BLaER1 (cell line): ENCODE measurements around the gene GPX7.

ENCODE experiments used
- H3K27ac ChIP-seq: shearing (Covaris generic); formaldehyde crosslinking; 2 replicates; pipeline ENCODE4 v1.8.1; 2022
- H3K27me3 ChIP-seq: shearing (Covaris generic); formaldehyde crosslinking; 2 replicates; pipeline ENCODE4 v1.8.1; 2022
- H3K36me3 ChIP-seq: shearing (Covaris generic); formaldehyde crosslinking; 2 replicates; pipeline ENCODE4 v1.8.1; 2022
- H3K4me1 ChIP-seq: shearing (Covaris generic); formaldehyde crosslinking; 2 replicates; pipeline ENCODE4 v1.8.1; 2022
- H3K4me2 ChIP-seq: shearing (Covaris generic); formaldehyde crosslinking; 2 replicates; pipeline ENCODE4 v1.8.1; 2022
- H3K4me3 ChIP-seq: shearing (Covaris generic); formaldehyde crosslinking; 2 replicates; pipeline ENCODE4 v1.8.1; 2022
- H3K9ac ChIP-seq: shearing (Covaris generic); formaldehyde crosslinking; 2 replicates; pipeline ENCODE4 v1.8.1; 2022
- H3K9me3 ChIP-seq: shearing (Covaris generic); formaldehyde crosslinking; 2 replicates; pipeline ENCODE4 v1.8.1; 2022
- H4K20me1 ChIP-seq: shearing (Covaris generic); formaldehyde crosslinking; 2 replicates; pipeline ENCODE4 v1.8.1; 2022
- Cebpa-rat ChIP-seq: shearing (Covaris generic); IDR thresholded peaks from 2 replicates; pipeline ENCODE4 v1.8.1; 2022

GPX7 gene

GRCh38 chr1:52585474-52585873 is 16.7 kb upstream of the GPX7 start:
- Histone ChIP-seq H3K4me2 (peak overlapping the region; percentile 36), H3K9me3 (no peaks in the 10 kb centered on the region), H3K9ac (no peak overlapping the region), H3K4me3 (no peak overlapping the region), H4K20me1 (no peaks in the 10 kb centered on the region), H3K27ac (no peak overlapping the region), H3K36me3 (no peaks in the 10 kb centered on the region), H3K27me3 (no peaks in the 10 kb centered on the region), H3K4me1 (peaks cover 10% of the 10 kb centered on the region)
- TF ChIP-seq Cebpa-rat, result no peak

- Histone ChIP-seq H3K4me1 (peaks cover 16% of the 10 kb centered on the region), H3K9ac (no peak overlapping the region), H3K27ac (no peak overlapping the region), H3K9me3 (no peaks in the 10 kb centered on the region), H3K36me3 (no peaks in the 10 kb centered on the region), H3K27me3 (no peaks in the 10 kb centered on the region), H3K4me2 (no peak overlapping the region), H3K4me3 (no peak overlapping the region), H4K20me1 (no peaks in the 10 kb centered on the region)
- no peak for TF ChIP-seq Cebpa-rat
Observed at GRCh38 chr1:52588027-52588426, 14.1 kb upstream of the GPX7 start.

GRCh38 chr1:52588535-52588934 is 13.6 kb upstream of the GPX7 start:
- Histone ChIP-seq H3K9me3 (no peaks in the 10 kb centered on the region), H3K9ac (no peak overlapping the region), H3K36me3 (no peaks in the 10 kb centered on the region), H3K27me3 (no peaks in the 10 kb centered on the region), H3K4me3 (no peak overlapping the region), H4K20me1 (no peaks in the 10 kb centered on the region), H3K27ac (no peak overlapping the region), H3K4me1 (peaks cover 19% of the 10 kb centered on the region), H3K4me2 (no peak overlapping the region)
- no peak for TF ChIP-seq Cebpa-rat

GRCh38 chr1:52590266-52590665 is 11.9 kb upstream of the GPX7 start:
- Histone ChIP-seq H3K36me3 (no peaks in the 10 kb centered on the region), H3K9me3 (no peaks in the 10 kb centered on the region)

GRCh38 chr1:52592637-52593323 is 9.4 kb upstream of the GPX7 start:
- Histone ChIP-seq H3K4me2 (peak overlapping the region; percentile 8; the same call in 1 of the 2 replicates), H3K9me3 (no peaks in the 10 kb centered on the region), H3K27ac (no peak overlapping the region), H3K36me3 (no peaks in the 10 kb centered on the region), H4K20me1 (no peaks in the 10 kb centered on the region), H3K4me1 (peaks cover 9% of the 10 kb centered on the region), H3K27me3 (no peaks in the 10 kb centered on the region), H3K4me3 (no peak overlapping the region), H3K9ac (no peak overlapping the region)
- TF ChIP-seq Cebpa-rat, result no peak

More at GRCh38 chr1:52590266-52590665, 11.9 kb upstream of the GPX7 start:
- Histone ChIP-seq H3K27me3 (no peaks in the 10 kb centered on the region), H4K20me1 (no peaks in the 10 kb centered on the region), H3K27ac (no peak overlapping the region), H3K4me2 (no peak overlapping the region), H3K4me1 (peaks cover 19% of the 10 kb centered on the region), H3K9ac (no peak overlapping the region), H3K4me3 (no peak overlapping the region)
- no peak for TF ChIP-seq Cebpa-rat

GRCh38 chr1:52593495-52593894 is 8.7 kb upstream of the GPX7 start:
- no peak overlapping the region for H3K4me3 ChIP-seq
- H4K20me1 ChIP-seq, result no peaks in the 10 kb centered on the region
- H3K27ac ChIP-seq, result no peak overlapping the region
- H3K4me1 ChIP-seq, result peaks cover 9% of the 10 kb centered on the region
- H3K36me3 ChIP-seq, result no peaks in the 10 kb centered on the region
- no peak overlapping the region for H3K9ac ChIP-seq
- H3K27me3 ChIP-seq, result no peaks in the 10 kb centered on the region
- H3K9me3 ChIP-seq, result no peaks in the 10 kb centered on the region
- H3K4me2 ChIP-seq, result no peak overlapping the region
- no peak; the same call in 1 of the 2 replicates for TF ChIP-seq Cebpa-rat

- Histone ChIP-seq H3K9me3 (no peaks in the 10 kb centered on the region), H3K9ac (no peak overlapping the region), H3K27ac (no peak overlapping the region), H3K27me3 (no peaks in the 10 kb centered on the region), H3K36me3 (no peaks in the 10 kb centered on the region), H4K20me1 (no peaks in the 10 kb centered on the region), H3K4me2 (no peak overlapping the region), H3K4me1 (peaks cover 9% of the 10 kb centered on the region), H3K4me3 (no peak overlapping the region)
- TF ChIP-seq Cebpa-rat, result no peak
Observed at GRCh38 chr1:52595061-52595460, 7.1 kb upstream of the GPX7 start.

- no peak overlapping the region for H3K9ac ChIP-seq
- no peaks in the 10 kb centered on the region for H3K36me3 ChIP-seq
- H4K20me1 ChIP-seq, result no peaks in the 10 kb centered on the region
- H3K4me2 ChIP-seq, result no peak overlapping the region
- no peak overlapping the region for H3K4me3 ChIP-seq
- H3K27me3 ChIP-seq, result no peaks in the 10 kb centered on the region
- peaks cover 18% of the 10 kb centered on the region for H3K4me1 ChIP-seq
- no peak for TF ChIP-seq Cebpa-rat
- H3K27ac ChIP-seq, result no peak overlapping the region
- no peaks in the 10 kb centered on the region for H3K9me3 ChIP-seq
Observed at GRCh38 chr1:52597912-52598311, 4.3 kb upstream of the GPX7 start.

GRCh38 chr1:52598729-52599128 is 3.4 kb upstream of the GPX7 start:
- no peak overlapping the region for H3K27ac ChIP-seq
- H3K4me1 ChIP-seq, result peaks cover 20% of the 10 kb centered on the region
- no peak for TF ChIP-seq Cebpa-rat
- H3K36me3 ChIP-seq, result no peaks in the 10 kb centered on the region
- no peak overlapping the region for H3K4me3 ChIP-seq
- no peaks in the 10 kb centered on the region for H3K27me3 ChIP-seq
- H3K4me2 ChIP-seq, result no peak overlapping the region
- no peak overlapping the region for H3K9ac ChIP-seq
- no peaks in the 10 kb centered on the region for H3K9me3 ChIP-seq
- H4K20me1 ChIP-seq, result no peaks in the 10 kb centered on the region

GRCh38 chr1:52599236-52599635 is 2.9 kb upstream of the GPX7 start:
- no peak for TF ChIP-seq Cebpa-rat
- Histone ChIP-seq H3K4me2 (no peak overlapping the region), H3K9ac (no peak overlapping the region), H3K27me3 (no peaks in the 10 kb centered on the region), H3K9me3 (no peaks in the 10 kb centered on the region), H4K20me1 (no peaks in the 10 kb centered on the region), H3K27ac (no peak overlapping the region), H3K36me3 (no peaks in the 10 kb centered on the region), H3K4me3 (no peak overlapping the region), H3K4me1 (peaks cover 25% of the 10 kb centered on the region)
